ENCODE results near the gene ABRACL. TPM values are rescaled to one million over a fixed set of nuclear protein-coding genes. Genes with fewer than 3 reads are reported as not detected.

ABRACL gene
- total RNA-seq, 1 donor from 2014 or later, result 47.1 TPM

DNA sequence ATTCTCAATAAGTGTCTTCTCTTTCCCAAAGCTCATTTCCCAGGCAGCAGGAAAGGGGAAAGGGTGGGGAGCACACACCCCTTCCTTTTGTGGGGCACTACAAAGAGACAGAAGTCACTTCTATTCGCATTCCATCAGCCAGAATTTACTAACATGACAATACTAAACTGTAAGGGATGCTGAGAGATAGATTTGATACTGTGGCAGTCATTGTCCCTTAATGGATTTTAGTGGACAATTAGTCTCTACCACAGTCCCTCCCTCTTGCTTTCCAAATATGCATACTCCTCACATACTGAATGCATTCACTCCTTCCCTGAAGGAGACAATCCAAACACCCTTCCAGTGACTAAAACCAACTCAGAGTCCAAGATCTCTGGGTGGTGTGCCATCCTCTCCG is 50.5 kb downstream of the ABRACL start:
- Mint-ChIP-seq H3K36me3 (no peaks in the 10 kb centered on the region), H3K4me3 (no peak overlapping the region), H3K4me1 (ENCODE audit: unreplicated experiment) (no peaks in the 10 kb centered on the region), H3K9me3 (no peaks in the 10 kb centered on the region), H3K27ac (no peak overlapping the region), H3K27me3 (no peaks in the 10 kb centered on the region)
- TF ChIP-seq CTCF (conservative IDR thresholded peaks at IDR 0.05), result no peak
- no peak for DNase-seq (ENCODE audit: extremely low spot score, unreplicated experiment)

- Mint-ChIP-seq H3K27ac (no peak overlapping the region), H3K27me3 (no peaks in the 10 kb centered on the region)
Observed at GRCh38 chr6:139080255-139080920, 51.8 kb downstream of the ABRACL start.

DNA sequence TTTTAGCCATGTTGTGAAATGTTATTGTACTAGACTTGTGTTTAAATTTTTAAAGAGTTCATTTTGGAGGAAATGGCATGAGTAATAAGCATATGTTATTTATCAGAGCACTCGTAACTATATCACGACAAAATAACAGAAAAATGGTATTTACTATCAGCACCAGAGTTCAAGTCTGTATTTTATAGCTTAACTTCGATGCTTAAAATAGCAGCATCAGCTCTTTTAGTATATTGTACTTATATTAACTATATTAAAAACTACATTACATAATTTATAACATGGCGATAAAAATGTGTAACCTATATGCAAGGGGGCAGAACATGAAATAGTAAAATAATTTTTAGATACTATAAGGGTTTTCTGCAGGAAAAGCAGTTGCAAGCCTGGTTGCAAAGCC is 52.9 kb downstream of the ABRACL start:
- Mint-ChIP-seq H3K4me3 (no peak overlapping the region), H3K9me3 (no peaks in the 10 kb centered on the region), H3K27ac (no peak overlapping the region), H3K27me3 (no peaks in the 10 kb centered on the region), H3K36me3 (no peaks in the 10 kb centered on the region), H3K4me1 (ENCODE audit: unreplicated experiment) (no peaks in the 10 kb centered on the region)
- no peak for DNase-seq (ENCODE audit: extremely low spot score, unreplicated experiment)
- TF ChIP-seq CTCF (conservative IDR thresholded peaks at IDR 0.05), result no peak

More at GRCh38 chr6:139080255-139080920, 51.8 kb downstream of the ABRACL start:
- no peak for DNase-seq (ENCODE audit: extremely low spot score, unreplicated experiment)
- no peak overlapping the region for H3K4me3 Mint-ChIP-seq
- no peaks in the 10 kb centered on the region for H3K36me3 Mint-ChIP-seq
- no peak for TF ChIP-seq CTCF (conservative IDR thresholded peaks at IDR 0.05)
- H3K4me1 Mint-ChIP-seq (ENCODE audit: unreplicated experiment), result no peaks in the 10 kb centered on the region
- H3K9me3 Mint-ChIP-seq, result no peaks in the 10 kb centered on the region

- Mint-ChIP-seq H3K4me1 (ENCODE audit: unreplicated experiment) (no peaks in the 10 kb centered on the region), H3K9me3 (no peaks in the 10 kb centered on the region), H3K27ac (no peak overlapping the region), H3K36me3 (no peaks in the 10 kb centered on the region), H3K27me3 (peaks cover 1% of the 10 kb centered on the region), H3K4me3 (no peak overlapping the region)
- no peak for DNase-seq (ENCODE audit: extremely low spot score, unreplicated experiment)
- TF ChIP-seq CTCF (conservative IDR thresholded peaks at IDR 0.05), result no peak
Observed at GRCh38 chr6:139082370-139082769, 53.8 kb downstream of the ABRACL start.

DNA sequence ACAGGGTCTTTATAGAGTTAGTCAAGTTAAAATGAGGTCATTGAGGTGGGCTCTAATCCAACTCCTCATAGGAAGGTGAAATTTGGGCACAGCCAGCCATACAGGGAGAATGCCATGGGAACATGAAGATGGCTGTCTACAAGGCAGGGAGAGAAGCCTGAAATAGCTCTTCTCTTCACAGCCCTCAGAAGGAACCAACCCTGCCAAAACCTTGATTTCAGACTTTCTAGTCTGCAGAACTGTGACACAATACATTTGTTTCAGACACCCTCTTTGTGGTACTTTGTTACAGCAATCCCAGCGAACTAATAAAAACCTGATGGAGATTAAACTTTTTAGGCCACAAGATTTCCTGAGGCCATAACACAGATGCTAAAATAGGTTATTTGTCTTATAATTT is 63.3 kb downstream of the ABRACL start:
- Mint-ChIP-seq H3K36me3 (no peaks in the 10 kb centered on the region), H3K4me1 (ENCODE audit: unreplicated experiment) (no peaks in the 10 kb centered on the region), H3K27ac (no peak overlapping the region), H3K4me3 (no peak overlapping the region), H3K9me3 (peaks cover 5% of the 10 kb centered on the region), H3K27me3 (peaks cover 5% of the 10 kb centered on the region)
- no peak for DNase-seq (ENCODE audit: extremely low spot score, unreplicated experiment)
- TF ChIP-seq CTCF (conservative IDR thresholded peaks at IDR 0.05), result no peak

Other genes starting within 250 kb of the ABRACL start
- 0.07 and 0.26 TPM in 2 replicates for gene ECT2L, start 232.7 kb upstream of the ABRACL start, total RNA-seq (ENCODE audit: low replicate concordance)
- gene REPS1, start 40.5 kb upstream of the ABRACL start, total RNA-seq (ENCODE audit: low replicate concordance), result 57.0 and 95.8 TPM in 2 replicates
- gene HECA, start 106.3 kb downstream of the ABRACL start, total RNA-seq (ENCODE audit: low replicate concordance), result 17.8 and 24.4 TPM in 2 replicates